ENCODE results near the gene SLC1A2. TPM values are rescaled to one million over a fixed set of nuclear protein-coding genes. Genes with fewer than 3 reads are reported as not detected.

SLC1A2 gene
- total and polyA plus RNA-seq, 2 of the 4 experiments (the other 2 are of a cell fraction) = 0.15 to 0.54 TPM

GRCh38 chr11:35389112-35389511 lies 30.2 kb downstream of the SLC1A2 start:
- no peak overlapping the region for H3K27ac ChIP-seq (ENCODE audit: insufficient read depth, low read length)
- H3K4me2 ChIP-seq (ENCODE audit: low read depth, low read length) = no peak overlapping the region
- intact Hi-C loops (cut with micrococcal nuclease) (loop anchor here (10.0 kb wide), 1 partner anchor 194 kb away; no protein-coding TSS in a partner anchor), dilution Hi-C loops (cut with HindIII; ENCODE audit: low sequenced_read_pairs, unreplicated experiment) (no loop called here), in situ Hi-C loops (cut with MboI; ENCODE audit: low sequenced_read_pairs) (loop anchor here (10.0 kb wide), 1 partner anchor 154 kb away; no protein-coding TSS in a partner anchor)
- H2BK5ac ChIP-seq (ENCODE audit: low read depth, low read length, poor library complexity, severe bottlenecking) = no peak overlapping the region
- no peak overlapping the region; the same call in 2 of the 3 replicates for H2BK15ac ChIP-seq (ENCODE audit: low read depth, low read length)
- H3K9me1 ChIP-seq (ENCODE audit: insufficient read depth, low read length) = peaks cover 8% of the 10 kb centered on the region
- no peak overlapping the region for H4K91ac ChIP-seq (ENCODE audit: insufficient read depth, low read depth, low read length)
- H3K27me3 ChIP-seq (ENCODE audit: control insufficient read depth, insufficient read depth, low read length) = no peaks in the 10 kb centered on the region
- H3K4ac ChIP-seq (ENCODE audit: low read depth, low read length) = no peak overlapping the region
- no peaks in the 10 kb centered on the region for H3K9me3 ChIP-seq (ENCODE audit: control insufficient read depth, insufficient read depth, low read length)
- no peak overlapping the region for H3K14ac ChIP-seq (replicated peaks; ENCODE audit: low read depth, low read length)
- DNase-seq (no peak), ATAC-seq (ENCODE audit: low read depth) (no peak)
- BruUV-seq (replicated peaks) = no TSS peak
- CTCF ChIA-PET = interaction anchor here (0.6 kb wide), 1 partner anchor 900 kb away, joined by 3 read pairs; no protein-coding TSS in a partner anchor
- no peak for TF ChIP-seq MAFK (IDR thresholded peaks at IDR 0.05; ENCODE audit: low read depth, low read length)
- TF ChIP-seq, protein P1, sequence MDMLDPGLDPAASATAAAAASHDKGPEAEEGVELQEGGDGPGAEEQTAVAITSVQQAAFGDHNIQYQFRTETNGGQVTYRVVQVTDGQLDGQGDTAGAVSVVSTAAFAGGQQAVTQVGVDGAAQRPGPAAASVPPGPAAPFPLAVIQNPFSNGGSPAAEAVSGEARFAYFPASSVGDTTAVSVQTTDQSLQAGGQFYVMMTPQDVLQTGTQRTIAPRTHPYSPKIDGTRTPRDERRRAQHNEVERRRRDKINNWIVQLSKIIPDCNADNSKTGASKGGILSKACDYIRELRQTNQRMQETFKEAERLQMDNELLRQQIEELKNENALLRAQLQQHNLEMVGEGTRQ (IDR thresholded peaks at IDR 0.05; ENCODE audit: low read depth, low read length) = no peak
- no peak for TF ChIP-seq CHD1 (IDR thresholded peaks at IDR 0.05; ENCODE audit: low read depth, low read length)
- TF ChIP-seq CTCF (conservative IDR thresholded peaks at IDR 0.05; ENCODE audit: low read depth, low read length) = no peak
- TF ChIP-seq CEBPB (IDR thresholded peaks at IDR 0.05; ENCODE audit: low read depth, low read length) = no peak
- no peak for TF ChIP-seq MXI1 (IDR thresholded peaks at IDR 0.05; ENCODE audit: borderline replicate concordance, low read depth, low read length)
- TF ChIP-seq BHLHE40 (IDR thresholded peaks at IDR 0.05; ENCODE audit: low read depth, low read length) = no peak
- TF ChIP-seq NFE2L2 (IDR thresholded peaks at IDR 0.05; ENCODE audit: low read depth, low read length) = no peak
- no peak for TF ChIP-seq SMC3 (IDR thresholded peaks at IDR 0.05; ENCODE audit: low read depth, low read length)
- no peak for TF ChIP-seq RCOR1 (IDR thresholded peaks at IDR 0.05; ENCODE audit: insufficient replicate concordance, low read length)
- TF ChIP-seq POLR2A (IDR thresholded peaks at IDR 0.05; ENCODE audit: low read depth, low read length) = no peak
- TF ChIP-seq RFX5 (IDR thresholded peaks at IDR 0.05; ENCODE audit: low read depth, low read length) = no peak
- TF ChIP-seq FOS (IDR thresholded peaks at IDR 0.05; ENCODE audit: low read depth, low read length) = no peak
- TF ChIP-seq RAD21 (IDR thresholded peaks at IDR 0.05; ENCODE audit: low read length) = no peak
- TF ChIP-seq, protein P2, sequence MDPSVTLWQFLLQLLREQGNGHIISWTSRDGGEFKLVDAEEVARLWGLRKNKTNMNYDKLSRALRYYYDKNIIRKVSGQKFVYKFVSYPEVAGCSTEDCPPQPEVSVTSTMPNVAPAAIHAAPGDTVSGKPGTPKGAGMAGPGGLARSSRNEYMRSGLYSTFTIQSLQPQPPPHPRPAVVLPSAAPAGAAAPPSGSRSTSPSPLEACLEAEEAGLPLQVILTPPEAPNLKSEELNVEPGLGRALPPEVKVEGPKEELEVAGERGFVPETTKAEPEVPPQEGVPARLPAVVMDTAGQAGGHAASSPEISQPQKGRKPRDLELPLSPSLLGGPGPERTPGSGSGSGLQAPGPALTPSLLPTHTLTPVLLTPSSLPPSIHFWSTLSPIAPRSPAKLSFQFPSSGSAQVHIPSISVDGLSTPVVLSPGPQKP (IDR thresholded peaks at IDR 0.05; ENCODE audit: borderline replicate concordance, low read depth, low read length) = no peak
- no peak overlapping the region for H3K9ac ChIP-seq (ENCODE audit: low read depth, low read length)
- POLR2A ChIA-PET (ENCODE audit: unreplicated experiment) = no interaction called here
- no peak overlapping the region for H3K4me3 ChIP-seq (ENCODE audit: insufficient read depth, low read depth, low read length)
- H4K5ac ChIP-seq (ENCODE audit: low read depth, low read length) = no peak overlapping the region
- H3K4me1 ChIP-seq (ENCODE audit: control insufficient read depth, insufficient read depth, low read length) = peaks cover 10% of the 10 kb centered on the region
- H4K20me1 ChIP-seq (ENCODE audit: insufficient read depth, low read length) = no peaks in the 10 kb centered on the region
- H2AK5ac ChIP-seq (ENCODE audit: low read depth, low read length) = no peak overlapping the region
- H3K23ac ChIP-seq (ENCODE audit: low read depth, low read length) = no peak overlapping the region
- H3K79me1 ChIP-seq (ENCODE audit: low read depth in 1 of 2, low read length in 2 of 2) = peaks cover 0 to 17% of the 10 kb centered on the region in 2 experiments; a peak in 3 of 4 replicates
- no peak overlapping the region for H3K56ac ChIP-seq (ENCODE audit: extremely low read depth, insufficient read depth, low read length)
- no CpG with 5 or more reads among the region's 1 CpG for WGBS, 2 experiments (ENCODE audit: extremely low coverage in 2 of 2, insufficient read length in 1 of 2)
- no peak overlapping the region for H2AFZ ChIP-seq (replicated peaks; ENCODE audit: low read length, poor library complexity)
- H3K18ac ChIP-seq (ENCODE audit: low read depth, low read length) = no peak overlapping the region
- H2BK20ac ChIP-seq (ENCODE audit: low read depth, low read length) = no peak overlapping the region
- H3K36me3 ChIP-seq (ENCODE audit: control insufficient read depth, insufficient read depth, low read length) = no peaks in the 10 kb centered on the region
- no peak overlapping the region for H2AK9ac ChIP-seq (replicated peaks; ENCODE audit: low read depth, low read length, poor library complexity)
- no peak overlapping the region for H2BK120ac ChIP-seq (ENCODE audit: low read depth, low read length)
- no peak overlapping the region for H4K8ac ChIP-seq (ENCODE audit: low read depth in 2 of 2, low read length in 2 of 2)

Measured in IMR-90 (cell line).